HG03025 (cell line): ENCODE results near the gene CACNA1B.

Source experiments
- ATAC-seq: cut with Tn5 transposase; IDR thresholded peaks from one replicate; pipeline ENCODE4 v1.9.1; 2021; ENCODE audit warnings: mild to moderate bottlenecking, moderate library complexity; ENCODE audit not compliant: unreplicated experiment, low FRiP score

Gene CACNA1B

GRCh38 chr9:137917795-137918194 lies 40.2 kb downstream of the CACNA1B start:
- ATAC-seq = no peak

DNA sequence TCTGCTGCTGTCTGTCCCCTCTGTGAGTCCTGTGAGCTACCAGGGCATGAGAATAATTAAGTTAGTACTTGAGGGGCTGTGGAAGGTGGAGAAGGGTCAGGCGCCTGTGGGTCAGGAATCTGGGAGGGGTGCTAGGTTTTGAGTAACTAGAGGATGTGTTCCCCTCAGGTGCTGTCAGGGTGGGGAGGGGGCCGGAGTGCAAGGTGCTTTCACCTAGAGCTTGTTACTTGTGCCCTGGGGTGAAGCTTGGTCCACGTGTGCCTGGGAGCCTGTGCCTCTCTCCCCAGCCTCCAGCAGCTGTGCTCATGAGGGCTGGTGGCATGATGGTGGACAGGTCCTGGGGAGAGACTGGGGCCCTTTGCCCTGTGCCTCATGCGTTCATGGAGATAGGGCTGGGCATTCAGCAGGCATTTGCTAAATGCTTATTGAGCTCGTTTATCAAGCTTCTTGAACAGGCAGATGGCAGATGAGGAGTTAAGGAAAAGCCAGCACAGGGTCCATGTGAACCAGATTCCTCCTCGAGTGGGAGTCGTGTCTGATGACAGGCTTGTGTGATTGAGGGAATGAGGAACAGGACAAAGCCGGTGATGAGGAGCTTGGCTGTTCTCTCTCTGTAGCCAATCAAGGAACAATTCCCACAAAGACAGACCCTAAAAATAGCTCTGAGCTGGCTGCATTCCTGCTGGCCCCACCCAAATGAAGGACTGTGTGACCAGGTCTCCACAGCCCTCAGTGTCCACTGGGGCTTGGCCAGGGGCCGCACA lies 40.9 kb downstream of the CACNA1B start:
- ATAC-seq = no peak

DNA sequence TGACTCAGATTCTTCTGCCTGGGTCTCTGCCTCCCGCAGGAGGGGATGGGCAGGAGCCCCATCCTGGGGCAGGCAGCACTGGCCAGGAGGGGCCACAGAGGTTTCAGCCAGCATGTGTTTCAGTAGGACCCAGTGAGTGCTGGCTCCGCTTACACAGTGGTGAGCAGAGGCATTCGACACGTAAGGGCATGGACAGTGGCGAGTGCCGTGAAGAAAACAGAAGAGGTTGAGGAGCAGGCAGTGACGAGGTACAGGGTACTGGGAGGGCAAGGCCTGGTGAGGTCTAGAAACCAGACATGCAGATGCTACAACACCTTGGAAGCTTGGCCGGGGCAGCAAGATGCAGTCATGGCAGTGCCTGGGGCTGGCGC lies 41.5 kb downstream of the CACNA1B start:
- ATAC-seq = no peak

GRCh38 chr9:137919649-137920141 lies 42.1 kb downstream of the CACNA1B start:
- no peak for ATAC-seq

DNA sequence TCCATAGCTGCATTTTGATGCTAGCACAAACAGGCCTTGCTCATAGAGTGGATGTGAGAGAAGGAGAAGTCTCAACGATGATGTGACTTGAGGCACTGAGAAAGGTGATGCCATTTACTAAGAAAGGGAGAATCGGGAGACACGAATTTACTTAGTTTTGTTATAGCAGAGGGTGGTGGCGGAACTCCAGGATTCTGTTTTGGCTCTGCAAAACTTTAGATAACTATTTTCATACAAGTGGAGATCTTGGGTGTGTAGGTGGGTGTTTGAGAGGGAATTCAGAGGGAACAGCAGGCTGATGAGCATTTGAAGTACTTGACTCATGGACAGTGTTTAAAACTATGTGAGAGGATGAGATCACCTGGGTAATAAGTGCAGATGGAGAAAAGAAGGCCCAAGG lies 43.2 kb downstream of the CACNA1B start:
- ATAC-seq = no peak

GRCh38 chr9:137924169-137924568 lies 46.6 kb downstream of the CACNA1B start:
- ATAC-seq = no peak

DNA sequence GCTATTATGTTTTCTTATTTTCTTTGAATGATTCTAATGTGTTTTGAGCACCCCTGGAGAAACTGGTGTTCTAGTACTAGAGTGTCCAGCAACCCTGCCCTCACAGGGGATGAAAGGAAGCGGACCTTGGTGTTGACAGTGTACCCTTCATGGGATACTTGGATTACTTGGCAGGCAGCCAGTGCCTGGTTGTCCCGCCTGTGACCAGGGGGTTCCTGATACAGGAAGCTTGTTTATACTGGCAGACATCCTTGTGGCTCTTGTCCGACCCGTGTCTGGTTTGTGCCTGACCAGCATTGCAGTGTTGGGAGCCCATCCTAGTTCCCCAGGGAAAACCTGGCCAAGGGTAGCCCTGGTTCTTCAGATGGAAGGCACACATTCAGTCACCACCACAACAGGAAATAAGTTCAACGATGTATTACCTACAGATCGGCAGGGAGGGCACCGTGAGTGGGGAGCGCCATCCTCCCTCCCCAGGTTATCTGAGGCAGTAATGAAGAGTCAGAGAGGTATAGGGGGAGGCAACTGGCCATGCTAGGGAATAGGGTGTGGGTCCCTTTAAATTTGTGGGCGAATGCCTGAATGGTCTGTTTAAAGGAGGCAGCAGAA lies 47.3 kb downstream of the CACNA1B start:
- ATAC-seq = no peak

GRCh38 chr9:137943655-137944054 lies 66.1 kb downstream of the CACNA1B start:
- no peak for ATAC-seq

DNA sequence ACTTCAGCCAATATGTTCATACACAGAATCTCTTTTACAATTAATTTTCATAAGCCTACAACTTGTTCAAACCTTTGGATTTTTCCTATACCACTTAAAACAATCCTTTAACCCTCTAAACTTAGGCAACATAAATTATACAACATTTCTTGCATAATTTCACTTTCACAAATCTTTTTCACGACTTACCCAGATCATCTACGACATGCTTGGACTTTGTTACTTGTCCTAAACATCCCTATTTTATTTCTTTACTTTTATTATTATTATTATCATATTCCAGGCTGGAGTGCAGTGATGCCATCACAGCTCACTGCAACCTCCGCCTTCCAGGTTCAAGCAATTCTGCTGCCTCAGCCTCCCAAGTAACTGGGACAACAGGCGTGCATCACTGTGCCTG lies 68.0 kb downstream of the CACNA1B start:
- no peak for ATAC-seq

GRCh38 chr9:137946993-137947392 lies 69.4 kb downstream of the CACNA1B start:
- no peak for ATAC-seq

- ATAC-seq = no peak
Measured at GRCh38 chr9:137948642-137949041, 71.1 kb downstream of the CACNA1B start.

DNA sequence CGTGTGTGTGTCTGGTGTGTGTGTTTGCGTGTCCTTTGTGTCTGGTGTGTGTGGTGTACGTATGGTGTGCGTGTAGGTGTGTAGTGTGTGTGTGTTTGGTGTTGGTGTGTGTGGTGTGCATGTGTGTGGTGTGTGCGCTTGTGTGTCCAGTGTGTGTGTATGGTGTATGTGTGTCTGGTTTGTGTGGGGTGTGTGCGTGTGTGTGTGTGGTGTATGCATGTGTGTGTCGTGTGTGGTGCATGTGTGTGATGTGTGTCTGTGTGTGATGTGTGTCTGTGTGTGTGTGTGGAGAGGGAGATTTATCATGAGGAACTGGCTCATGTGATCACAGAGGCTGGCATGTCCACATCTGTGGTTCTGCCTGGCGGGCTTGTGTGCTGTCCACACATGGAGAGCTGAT lies 71.7 kb downstream of the CACNA1B start:
- no peak for ATAC-seq

GRCh38 chr9:137951107-137951506 lies 73.5 kb downstream of the CACNA1B start:
- ATAC-seq = no peak

- no peak for ATAC-seq
Measured at GRCh38 chr9:137951597-137952490, 74.3 kb downstream of the CACNA1B start.

GRCh38 chr9:137952976-137953666 lies 75.5 kb downstream of the CACNA1B start:
- ATAC-seq = no peak

DNA sequence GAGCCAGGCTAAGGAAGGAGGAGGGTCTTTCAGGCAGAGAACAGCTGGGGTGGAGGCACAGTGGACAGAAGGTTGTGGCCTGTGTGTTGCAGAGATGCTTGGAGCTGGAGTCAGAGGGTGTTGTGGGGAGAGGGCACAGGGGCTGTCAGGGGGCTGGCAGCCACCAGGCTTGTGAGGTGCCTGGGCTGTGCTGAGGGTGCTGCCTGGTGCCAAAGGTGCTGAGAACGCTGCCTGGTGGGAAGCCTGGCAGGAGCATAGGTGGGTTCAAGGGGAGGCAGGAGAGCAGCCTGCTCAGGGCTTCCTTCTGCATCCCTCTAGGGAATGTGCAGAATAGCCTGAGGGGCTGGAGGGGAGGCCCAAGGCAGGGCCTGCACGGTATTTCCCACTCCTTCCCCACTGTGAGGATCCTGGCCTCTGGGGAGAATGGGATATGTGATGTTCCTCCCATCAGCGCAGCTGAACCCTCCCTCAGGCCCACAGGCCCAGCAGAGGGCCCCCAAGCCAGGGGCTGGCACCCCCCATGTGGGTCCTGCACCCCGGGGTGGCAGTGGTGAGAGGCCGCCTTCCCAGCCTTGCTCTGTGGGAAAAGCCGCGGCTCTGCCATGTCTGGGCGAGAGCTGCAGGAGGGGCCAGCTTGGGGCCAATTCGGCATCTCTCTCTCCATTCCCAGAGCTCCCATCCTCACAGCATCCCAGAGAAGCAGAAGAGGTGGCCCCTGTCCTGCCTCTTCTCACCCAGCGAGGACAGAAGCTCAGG lies 76.3 kb downstream of the CACNA1B start:
- ATAC-seq = no peak

- ATAC-seq = no peak
Measured at GRCh38 chr9:137955224-137955570, 77.6 kb downstream of the CACNA1B start.

DNA sequence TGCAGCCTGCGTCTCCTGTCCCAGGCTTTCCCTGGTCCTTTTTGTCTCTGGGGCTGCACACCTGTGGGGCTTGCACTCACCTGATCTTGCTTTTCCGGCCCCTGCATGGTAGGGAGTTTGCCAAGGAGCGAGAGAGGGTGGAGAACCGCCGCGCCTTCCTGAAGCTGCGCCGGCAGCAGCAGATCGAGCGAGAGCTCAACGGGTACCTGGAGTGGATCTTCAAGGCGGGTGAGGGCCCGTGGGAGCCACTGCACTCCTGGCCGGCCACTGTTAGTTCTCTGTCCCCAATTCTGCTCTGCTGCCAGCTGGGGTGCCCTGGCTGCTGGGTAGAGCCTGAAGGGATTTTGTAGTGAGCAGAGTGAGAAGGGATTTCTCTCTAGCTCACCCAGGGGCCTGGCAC lies 78.0 kb downstream of the CACNA1B start:
- ATAC-seq = no peak

DNA sequence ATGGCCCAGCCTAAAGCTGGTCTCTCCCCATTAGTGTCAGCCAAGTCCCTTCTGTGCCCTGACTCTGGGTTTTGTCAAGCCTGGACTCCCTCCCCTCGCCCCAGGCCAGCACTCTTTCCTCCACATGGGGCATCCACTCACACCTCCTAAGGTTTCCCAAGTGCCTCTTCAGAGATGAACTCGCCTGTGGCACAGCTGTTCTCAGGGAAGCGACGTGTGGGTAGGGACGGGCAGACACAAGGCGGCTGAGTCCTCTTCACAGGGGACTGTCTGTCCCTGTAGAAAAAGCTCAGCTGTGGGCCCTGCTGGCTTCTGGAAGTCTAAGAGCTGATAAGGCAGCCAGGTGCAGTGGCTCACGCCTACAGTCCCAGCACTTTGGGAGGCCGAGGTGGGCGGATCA lies 78.5 kb downstream of the CACNA1B start:
- ATAC-seq = no peak
